Uterus (tissue), 4 donors: ENCODE data around the gene NFATC1. TPM values are rescaled to one million over a fixed set of nuclear protein-coding genes. Genes with fewer than 3 reads are reported as not detected.

Experiments used
- DNase-seq, 2 donors: peaks; one replicate each; pipeline ENCODE4 v3.0.0-alpha.2; 2019 to 2020
- H3K27ac ChIP-seq, 2 donors: fragments of 200-600 bp; sonication (generic); 1 replicate in 1 of 2; 2 replicates in 1 of 2; pipeline ENCODE4 v1.5.1; 2016 to 2018
- H3K27me3 ChIP-seq, 2 donors: fragments of 200-600 bp; sonication (generic); one replicate each; pipeline ENCODE4 v1.5.1; 2018 to 2019; ENCODE audit warnings: control low read depth in 1 of 2
- H3K36me3 ChIP-seq, 2 donors: fragments of 200-600 bp; sonication (generic); one replicate each; pipeline ENCODE4 v1.5.1; 2019; ENCODE audit warnings: control low read depth in 1 of 2
- H3K4me1 ChIP-seq, 2 donors: fragments of 200-600 bp; sonication (generic); one replicate each; pipeline ENCODE4 v1.5.1; 2018 to 2019; ENCODE audit warnings: control low read depth in 1 of 2
- H3K4me3 ChIP-seq, 2 donors: fragments of 200-600 bp; sonication (generic); 1 replicate in 1 of 2; 2 replicates in 1 of 2; pipeline ENCODE4 v1.5.1; 2018 to 2019; ENCODE audit warnings: mild to moderate bottlenecking in 1 of 2
- H3K9me3 ChIP-seq, 2 donors: fragments of 200-600 bp; sonication (generic); one replicate each; pipeline ENCODE4 v1.5.1; 2019; ENCODE audit warnings: control low read depth in 1 of 2
- CTCF ChIP-seq, 4 experiments: fragments of 200-600 bp in 2 of 4; fragments of 450-650 bp in 2 of 4; sonication (generic) in 2 of 4; IDR thresholded peaks; one replicate each; pipeline ENCODE4 v1.5.1; 2016 to 2019; ENCODE audit warnings: antibody characterized with exemption in 4 of 4, mild to moderate bottlenecking in 2 of 4, moderate library complexity in 1 of 4
- POLR2A ChIP-seq, 2 donors: fragments of 450-650 bp; IDR thresholded peaks; one replicate each; pipeline ENCODE4 v1.6.1; 2016; ENCODE audit warnings: antibody characterized with exemption in 2 of 2, mild to moderate bottlenecking in 1 of 2, moderate library complexity in 1 of 2
- intact Hi-C: fragments of 100-400 bp; cut with DNase I; formaldehyde crosslinking; loops from one replicate; pipeline ENCODE4 v1.15.1; 2023; ENCODE audit warnings: low total_unique reads
- total RNA-seq, 4 donors: library from RNA; depleted of rRNA in 3 of 4; stranded (reverse); fragments of >200 nt in 3 of 4; gene quantifications; one replicate each; pipeline versions ENCODE4 v1.1.0 to v1.2.4, GENCODE V29; 2014 to 2023
- donor health status: DM: yes; HTN: yes; CAD: no.

Gene NFATC1
- total RNA-seq, 4 donors from 2014 or later, result 9.2 to 25.1 (median 14.6) TPM

GRCh38 chr18:79556829-79557585 lies 161.3 kb downstream of the NFATC1 start:
- no peaks in the 10 kb centered on the region for H3K9me3 ChIP-seq
- H3K4me1 ChIP-seq, result no peaks in the 10 kb centered on the region
- H3K36me3 ChIP-seq, result no peaks in the 10 kb centered on the region
- H3K27ac ChIP-seq, result no peak overlapping the region
- no peaks in the 10 kb centered on the region for H3K27me3 ChIP-seq
- intact Hi-C loops, result no loop called here
- peak in 1 of 2 donors; percentile 7 for DNase-seq
- no peak overlapping the region for H3K4me3 ChIP-seq
- TF ChIP-seq CTCF (IDR thresholded peaks at IDR 0.05), result no peak
- no peak for TF ChIP-seq POLR2A (IDR thresholded peaks at IDR 0.05)

GRCh38 chr18:79558196-79558932 lies 162.6 kb downstream of the NFATC1 start:
- intact Hi-C loops, result no loop called here
- Histone ChIP-seq H3K36me3 (no peaks in the 10 kb centered on the region), H3K27me3 (no peaks in the 10 kb centered on the region), H3K9me3 (no peaks in the 10 kb centered on the region), H3K4me3 (no peak overlapping the region), H3K27ac (no peak overlapping the region), H3K4me1 (no peaks in the 10 kb centered on the region)
- peak in 1 of 2 donors; percentile 8 for DNase-seq
- TF ChIP-seq POLR2A (IDR thresholded peaks at IDR 0.05), result no peak
- no peak for TF ChIP-seq CTCF (IDR thresholded peaks at IDR 0.05)

- no peak for DNase-seq
- intact Hi-C loops, result no loop called here
- no peak overlapping the region for H3K4me3 ChIP-seq
- TF ChIP-seq CTCF (IDR thresholded peaks at IDR 0.05), result no peak
- TF ChIP-seq POLR2A (IDR thresholded peaks at IDR 0.05), result no peak
- no peaks in the 10 kb centered on the region for H3K4me1 ChIP-seq
- H3K27ac ChIP-seq, result no peak overlapping the region
- H3K9me3 ChIP-seq, result no peaks in the 10 kb centered on the region
- no peaks in the 10 kb centered on the region for H3K36me3 ChIP-seq
- H3K27me3 ChIP-seq, result no peaks in the 10 kb centered on the region
Measured at GRCh38 chr18:79558933-79559416, 163.2 kb downstream of the NFATC1 start.

- H3K9me3 ChIP-seq, result no peaks in the 10 kb centered on the region
- DNase-seq, result no peak
- intact Hi-C loops, result no loop called here
Measured at GRCh38 chr18:79559436-79559835, 163.7 kb downstream of the NFATC1 start.

More at GRCh38 chr18:79559436-79559835, 163.7 kb downstream of the NFATC1 start:
- H3K27me3 ChIP-seq, result no peaks in the 10 kb centered on the region
- no peaks in the 10 kb centered on the region for H3K36me3 ChIP-seq
- H3K4me3 ChIP-seq, result no peak overlapping the region
- TF ChIP-seq POLR2A (IDR thresholded peaks at IDR 0.05) (no peak), CTCF (IDR thresholded peaks at IDR 0.05) (no peak)
- H3K4me1 ChIP-seq, result no peaks in the 10 kb centered on the region
- H3K27ac ChIP-seq, result no peak overlapping the region
